PC-3 (cell line): Measurements from ENCODE around the gene MKRN1. TPM values are rescaled to one million over a fixed set of nuclear protein-coding genes. Genes with fewer than 3 reads are reported as not detected.

Experiments used
- ATAC-seq: fragments of 200-7000 bp; cut with Tn5 transposase; 2 replicates; pipeline ENCODE4 v1.9.1; 2020; ENCODE audit warnings: mild to moderate bottlenecking, moderate library complexity
- BruUV-seq: library from RNA; stranded (reverse); fragments of 400-500 nt; replicated peaks from 2 replicates; lab custom pipeline; 2021; lab: Mats Ljungman, UMichigan
- CTCF ChIA-PET: fragments of 300-600 bp; sonication (Branson Sonifier 250); formaldehyde crosslinking; loops from one replicate; lab custom pipeline; 2022; ENCODE audit warnings: antibody characterized with exemption; lab: Charles Lee
- POLR2A ChIA-PET: fragments of 300-600 bp; sonication (Branson Sonifier 250); formaldehyde crosslinking; loops from one replicate; lab custom pipeline; 2022; ENCODE audit warnings: antibody characterized with exemption; ENCODE audit not compliant: unreplicated experiment; lab: Charles Lee
- DNase-seq: peaks from one replicate; pipeline ENCODE4 v3.0.0-alpha.2; 2015
- H2AFZ ChIP-seq: fragments of 300-600 bp; sonication (generic); 2 replicates; pipeline ENCODE4 v1.6.0; 2016; ENCODE audit warnings: antibody characterized with exemption, low read length
- H3F3A ChIP-seq: fragments of 300-600 bp; sonication (generic); one replicate; pipeline ENCODE4 v1.6.0; 2017; ENCODE audit warnings: antibody characterized with exemption, low read length, control low read depth, mild to moderate bottlenecking; ENCODE audit not compliant: unreplicated experiment
- H3K27ac ChIP-seq: fragments of 300-600 bp; sonication (generic); 2 replicates; pipeline ENCODE4 v1.5.1; 2016; ENCODE audit warnings: mild to moderate bottlenecking, low read length
- H3K27me3 ChIP-seq: fragments of 300-600 bp; sonication (generic); 2 replicates; pipeline ENCODE4 v1.6.1; 2016; ENCODE audit warnings: low read length, mixed read lengths
- H3K36me3 ChIP-seq: fragments of 300-600 bp; sonication (generic); 2 replicates; pipeline ENCODE4 v1.6.1; 2016; ENCODE audit warnings: low read depth, mixed run types, low read length, mixed read lengths
- H3K4me1 ChIP-seq: fragments of 300-600 bp; sonication (generic); 2 replicates; pipeline ENCODE4 v1.5.1; 2016; ENCODE audit warnings: low read length; ENCODE audit not compliant: insufficient read depth
- H3K4me2 ChIP-seq: fragments of 300-600 bp; sonication (generic); 2 replicates; pipeline ENCODE4 v1.6.0; 2016; ENCODE audit warnings: low read length
- H3K4me3 ChIP-seq: fragments of 300-600 bp; sonication (generic); 2 replicates; pipeline ENCODE4 v1.5.1; 2016; ENCODE audit warnings: mild to moderate bottlenecking, low read length, mixed read lengths
- H3K79me2 ChIP-seq: fragments of 300-600 bp; sonication (generic); 2 replicates; pipeline ENCODE4 v1.6.1; 2017; ENCODE audit warnings: low read length, mixed read lengths
- H3K9ac ChIP-seq: fragments of 300-600 bp; sonication (generic); 2 replicates; pipeline ENCODE4 v1.6.0; 2016; ENCODE audit warnings: mild to moderate bottlenecking, low read length
- H3K9me2 ChIP-seq: fragments of 300-600 bp; sonication (generic); replicated peaks from 2 replicates; pipeline ENCODE4 v1.6.1; 2016; ENCODE audit warnings: mixed run types, low read length, mixed read lengths
- H3K9me3 ChIP-seq: fragments of 300-600 bp; sonication (generic); 2 replicates; pipeline ENCODE4 v1.6.1; 2016; ENCODE audit warnings: low read length, mixed read lengths
- H4K20me1 ChIP-seq: fragments of 300-600 bp; sonication (generic); 2 replicates; pipeline ENCODE4 v1.6.1; 2016; ENCODE audit warnings: low read length, mixed read lengths
- CTCF ChIP-seq: fragments of 300-600 bp; sonication (generic); conservative IDR thresholded peaks from 2 replicates; pipeline ENCODE4 v1.5.1; 2017; ENCODE audit warnings: antibody characterized with exemption, low read depth, mild to moderate bottlenecking, low read length
- EZH2 ChIP-seq: fragments of 300-600 bp; sonication (generic); IDR thresholded peaks from one replicate; pipeline ENCODE4 v1.6.1; 2017; ENCODE audit warnings: antibody characterized with exemption, mild to moderate bottlenecking, low read length; ENCODE audit not compliant: unreplicated experiment
- EZH2phosphoT487 ChIP-seq: fragments of 300-600 bp; sonication (generic); IDR thresholded peaks from 2 replicates; pipeline ENCODE4 v1.6.1; 2018; ENCODE audit warnings: mild to moderate bottlenecking, antibody characterized with exemption, low read length, borderline replicate concordance
- intact Hi-C: fragments of 100-400 bp; cut with micrococcal nuclease; formaldehyde crosslinking; loops from 2 replicates; pipeline ENCODE4 v1.9.0; 2023
- total RNA-seq: library from RNA; depleted of rRNA; stranded (reverse); fragments of >200 nt; gene quantifications from 2 replicates; pipeline ENCODE4 v1.2.3, GENCODE V29; 2014

Gene MKRN1
- total RNA-seq, 1 experiment from 2014 or later, result 78.5 TPM

GRCh38 chr7:140489026-140489359 lies 9.7 kb upstream of the MKRN1 start:
- H3K27me3 ChIP-seq, result no peaks in the 10 kb centered on the region
- TF ChIP-seq EZH2, result no peak
- TF ChIP-seq EZH2phosphoT487, result no peak
- TF ChIP-seq CTCF, result no peak
- H3K4me2 ChIP-seq, result no peak overlapping the region
- no peaks in the 10 kb centered on the region for H3K36me3 ChIP-seq
- no TSS peak for BruUV-seq
- H3K9me3 ChIP-seq, result no peaks in the 10 kb centered on the region
- no peak overlapping the region for H3K4me3 ChIP-seq
- no peak overlapping the region for H3K9ac ChIP-seq
- no peak overlapping the region for H3K27ac ChIP-seq
- no peaks in the 10 kb centered on the region for H4K20me1 ChIP-seq
- intact Hi-C loops, result no loop called here
- DNase-seq (no peak), ATAC-seq (no peak)
- CTCF ChIA-PET, result no interaction called here
- no peaks in the 10 kb centered on the region for H3K9me2 ChIP-seq
- POLR2A ChIA-PET, result interaction anchor here (0.7 kb wide), 1 partner anchor 715 kb away, joined by 6 read pairs; no protein-coding TSS in a partner anchor
- H3K79me2 ChIP-seq, result no peaks in the 10 kb centered on the region
- H3F3A ChIP-seq, result no peaks in the 10 kb centered on the region
- H2AFZ ChIP-seq, result no peak overlapping the region
- H3K4me1 ChIP-seq, result peaks cover 11% of the 10 kb centered on the region

- no peaks in the 10 kb centered on the region for H3K36me3 ChIP-seq
- peak; percentile 26 for DNase-seq
- no peaks in the 10 kb centered on the region for H3K79me2 ChIP-seq
- H3F3A ChIP-seq, result no peaks in the 10 kb centered on the region
- H2AFZ ChIP-seq, result peak overlapping the region; percentile 84
- peak; percentile 75 for ATAC-seq
- ChIA-PET CTCF (no interaction called here), POLR2A (no interaction called here)
- no peak overlapping the region; the same call in 1 of the 2 replicates for H3K27ac ChIP-seq
- TF ChIP-seq CTCF, result no peak
- TF ChIP-seq EZH2phosphoT487, result no peak
- no peak for TF ChIP-seq EZH2
- intact Hi-C loops, result no loop called here
- H3K27me3 ChIP-seq, result no peaks in the 10 kb centered on the region
- H4K20me1 ChIP-seq, result no peaks in the 10 kb centered on the region
- no peak overlapping the region for H3K9ac ChIP-seq
- no TSS peak for BruUV-seq
- no peak overlapping the region for H3K4me3 ChIP-seq
- H3K9me2 ChIP-seq, result no peaks in the 10 kb centered on the region
- no peaks in the 10 kb centered on the region for H3K9me3 ChIP-seq
- H3K4me2 ChIP-seq, result peak overlapping the region; percentile 48
- H3K4me1 ChIP-seq, result peaks cover 11% of the 10 kb centered on the region
Observed at GRCh38 chr7:140485500-140486265, 6.4 kb upstream of the MKRN1 start.

- Histone ChIP-seq H3K27me3 (no peaks in the 10 kb centered on the region), H3K9me3 (no peaks in the 10 kb centered on the region), H3K4me3 (no peak overlapping the region), H3F3A (no peaks in the 10 kb centered on the region), H4K20me1 (no peaks in the 10 kb centered on the region), H2AFZ (peak overlapping the region; percentile 84), H3K9ac (no peak overlapping the region), H3K9me2 (no peaks in the 10 kb centered on the region), H3K4me1 (peaks cover 11% of the 10 kb centered on the region), H3K36me3 (no peaks in the 10 kb centered on the region), H3K79me2 (no peaks in the 10 kb centered on the region), H3K27ac (no peak overlapping the region), H3K4me2 (peak overlapping the region; percentile 48)
- ChIA-PET POLR2A (no interaction called here), CTCF (no interaction called here)
- DNase-seq (no peak), ATAC-seq (no peak)
- TF ChIP-seq EZH2phosphoT487 (no peak), CTCF (no peak), EZH2 (no peak)
- BruUV-seq, result no TSS peak
- intact Hi-C loops, result no loop called here
Observed at GRCh38 chr7:140484951-140485499, 5.7 kb upstream of the MKRN1 start.
